Gastroesophageal sphincter (tissue), 4 donors: ENCODE results near the gene DGLUCY. TPM values are rescaled to one million over a fixed set of nuclear protein-coding genes. Genes with fewer than 3 reads are reported as not detected.
A peak's percentile ranks its signal among the peaks of the same experiment; 100 is the strongest.
"Not testable (repeated sequence)": the region's sequence is repeated elsewhere in the genome, so short reads cannot be mapped to it uniquely, and the experiment has no call there.

Experiments used
- ATAC-seq: fragments of 150-250 bp; one replicate; pipeline ENCODE4 v1.9.1; 2016; ENCODE audit warnings: mild to moderate bottlenecking, moderate library complexity
- H3K27ac ChIP-seq, 4 donors: fragments of 200-600 bp; sonication (generic) in 3 of 4; 1 replicate in 3 of 4; 2 replicates in 1 of 4; pipeline ENCODE4 v1.5.1; 2016 to 2019
- H3K27me3 ChIP-seq: fragments of 200-600 bp; sonication (generic); one replicate; pipeline ENCODE4 v1.5.1; 2019
- H3K36me3 ChIP-seq, 2 donors: fragments of 200-600 bp; sonication (generic); one replicate each; pipeline ENCODE4 v1.5.1; 2019; ENCODE audit warnings: control low read depth in 1 of 2
- H3K4me1 ChIP-seq, 3 donors: fragments of 200-600 bp; sonication (generic); 1 replicate in 2 of 3; 2 replicates in 1 of 3; pipeline ENCODE4 v1.5.1; 2016 to 2019; ENCODE audit warnings: control low read depth in 2 of 3
- H3K4me3 ChIP-seq, 2 donors: fragments of 200-600 bp; sonication (generic); one replicate each; pipeline ENCODE4 v1.5.1; 2019; ENCODE audit warnings: mild to moderate bottlenecking in 1 of 2, moderate library complexity in 1 of 2
- H3K9me3 ChIP-seq, 3 donors: fragments of 200-600 bp; sonication (generic); one replicate each; pipeline ENCODE4 v1.5.1; 2017 to 2019; ENCODE audit warnings: control low read depth in 2 of 3
- EP300 ChIP-seq: sonication (generic); formaldehyde crosslinking; IDR thresholded peaks from one replicate; pipeline ENCODE4 v1.6.1; 2017; ENCODE audit warnings: antibody characterized with exemption, mild to moderate bottlenecking
- POLR2A ChIP-seq, 2 donors: fragments of 450-650 bp; IDR thresholded peaks; one replicate each; pipeline ENCODE4 v1.6.1; 2017; ENCODE audit warnings: antibody characterized with exemption in 2 of 2, mild to moderate bottlenecking in 2 of 2, moderate library complexity in 1 of 2
- POLR2AphosphoS5 ChIP-seq: sonication (generic); formaldehyde crosslinking; IDR thresholded peaks from one replicate; pipeline ENCODE4 v1.6.1; 2017; ENCODE audit warnings: antibody characterized with exemption
- WGBS, 2 donors: methylation state at CpG; one replicate each; pipeline ENCODE4 v1.1.5; 2018; ENCODE audit warnings: low coverage in 1 of 2; 5-methylcytosine and 5-hydroxymethylcytosine counted together
- total RNA-seq, 4 donors: library from RNA; depleted of rRNA; stranded (reverse); fragments of >200 nt; gene quantifications; one replicate each; pipeline ENCODE4 v1.1.0, GENCODE V29; 2016
- TF ChIP-seq, protein P1 (sequence below), 4 experiments: fragments of 200-600 bp in 2 of 4; fragments of 450-650 bp in 2 of 4; sonication (generic) in 1 of 4; IDR thresholded peaks; one replicate each; pipeline ENCODE4 v1.5.1; 2017 to 2019; ENCODE audit warnings: antibody characterized with exemption in 4 of 4, mild to moderate bottlenecking in 2 of 4, moderate library complexity in 2 of 4

DGLUCY gene
- total RNA-seq, 4 donors from 2014 or later, result 52.8 to 118 (median 77.3) TPM

DNA sequence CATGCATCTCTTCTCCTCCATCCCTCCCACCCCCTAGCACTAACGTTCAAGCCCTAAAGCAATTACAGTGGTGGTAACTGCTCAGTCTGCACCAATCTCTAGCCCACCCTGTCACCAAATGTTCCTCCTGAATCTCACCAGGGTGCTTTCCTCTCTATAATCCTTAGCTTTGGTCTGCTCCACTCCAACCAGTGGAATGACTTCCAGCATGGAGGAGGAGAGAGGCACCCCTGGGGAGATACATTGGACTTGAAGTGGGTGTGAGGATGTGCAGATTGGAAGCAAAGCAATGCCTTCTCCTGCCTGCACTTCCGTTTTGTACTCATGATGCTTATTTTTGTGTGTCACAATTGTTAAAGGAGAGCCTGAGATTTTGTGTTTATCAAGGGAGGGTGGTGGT is 29.4 kb upstream of the DGLUCY start:
- Histone ChIP-seq H3K4me1 (peaks cover 0 to 18% (median 4%) of the 10 kb centered on the region in 3 donors), H3K36me3 (no peaks in the 10 kb centered on the region), H3K27me3 (no peaks in the 10 kb centered on the region), H3K9me3 (no peaks in the 10 kb centered on the region), H3K27ac (no peak overlapping the region), H3K4me3 (no peak overlapping the region)
- TF ChIP-seq, protein P1, sequence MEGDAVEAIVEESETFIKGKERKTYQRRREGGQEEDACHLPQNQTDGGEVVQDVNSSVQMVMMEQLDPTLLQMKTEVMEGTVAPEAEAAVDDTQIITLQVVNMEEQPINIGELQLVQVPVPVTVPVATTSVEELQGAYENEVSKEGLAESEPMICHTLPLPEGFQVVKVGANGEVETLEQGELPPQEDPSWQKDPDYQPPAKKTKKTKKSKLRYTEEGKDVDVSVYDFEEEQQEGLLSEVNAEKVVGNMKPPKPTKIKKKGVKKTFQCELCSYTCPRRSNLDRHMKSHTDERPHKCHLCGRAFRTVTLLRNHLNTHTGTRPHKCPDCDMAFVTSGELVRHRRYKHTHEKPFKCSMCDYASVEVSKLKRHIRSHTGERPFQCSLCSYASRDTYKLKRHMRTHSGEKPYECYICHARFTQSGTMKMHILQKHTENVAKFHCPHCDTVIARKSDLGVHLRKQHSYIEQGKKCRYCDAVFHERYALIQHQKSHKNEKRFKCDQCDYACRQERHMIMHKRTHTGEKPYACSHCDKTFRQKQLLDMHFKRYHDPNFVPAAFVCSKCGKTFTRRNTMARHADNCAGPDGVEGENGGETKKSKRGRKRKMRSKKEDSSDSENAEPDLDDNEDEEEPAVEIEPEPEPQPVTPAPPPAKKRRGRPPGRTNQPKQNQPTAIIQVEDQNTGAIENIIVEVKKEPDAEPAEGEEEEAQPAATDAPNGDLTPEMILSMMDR (IDR thresholded peaks at IDR 0.05), result no peak
- TF ChIP-seq POLR2A (IDR thresholded peaks at IDR 0.05) (no peak), POLR2AphosphoS5 (no peak), EP300 (no peak)
- ATAC-seq, result no peak
- 31 to 80% methylated on average over 2 of the region's 2 CpGs for WGBS, 2 donors

DNA sequence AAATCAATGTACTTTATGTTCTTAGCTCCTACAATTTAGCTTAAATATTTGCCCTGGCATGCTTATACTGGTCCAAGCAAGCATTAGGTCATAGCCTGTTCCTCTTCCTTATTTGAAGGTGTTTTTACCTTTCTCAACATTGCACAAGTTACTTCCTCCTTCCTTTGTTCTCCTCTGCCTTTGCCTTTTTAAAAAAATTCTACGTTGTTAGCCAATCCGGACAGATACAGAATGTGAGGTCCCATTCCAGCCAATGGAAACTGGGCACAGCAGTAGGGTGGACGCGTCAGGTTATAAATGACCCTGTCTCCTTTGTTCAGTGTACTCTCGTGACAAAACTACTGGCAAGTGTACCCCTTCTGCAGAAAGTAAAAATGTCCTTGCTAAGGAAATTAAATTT is 26.4 kb upstream of the DGLUCY start:
- H3K27me3 ChIP-seq, H3K4me3 ChIP-seq, H3K36me3 ChIP-seq, ATAC-seq, H3K9me3 ChIP-seq: not testable (repeated sequence)
- Histone ChIP-seq H3K27ac (peak overlapping the region in 3 of 4 donors; percentile 51 to 72 (median 66)), H3K4me1 (peaks cover 0 to 18% (median 4%) of the 10 kb centered on the region in 3 donors)
- 31 to 32% methylated on average over 4 to 5 of the region's 5 CpGs for WGBS, 2 donors

GRCh38 chr14:91088585-91089235 is 25.2 kb upstream of the DGLUCY start:
- TF ChIP-seq EP300, result no peak
- TF ChIP-seq POLR2A (IDR thresholded peaks at IDR 0.05), result no peak
- no peak for TF ChIP-seq POLR2AphosphoS5
- TF ChIP-seq, protein P1 (IDR thresholded peaks at IDR 0.05), result no peak
- H3K4me3 ChIP-seq, result no peak overlapping the region
- no peaks in the 10 kb centered on the region for H3K36me3 ChIP-seq
- peaks cover 0 to 18% (median 4%) of the 10 kb centered on the region in 3 donors for H3K4me1 ChIP-seq
- H3K27ac ChIP-seq, result peak overlapping the region in 2 of 4 donors; percentile 66 to 72
- no peaks in the 10 kb centered on the region for H3K9me3 ChIP-seq
- H3K27me3 ChIP-seq, result no peaks in the 10 kb centered on the region
- WGBS, 2 donors, result 92 to 100% methylated on average over 2 to 3 of the region's 5 CpGs
- ATAC-seq, result no peak

- Histone ChIP-seq H3K36me3 (no peaks in the 10 kb centered on the region), H3K4me3 (no peak overlapping the region), H3K9me3 (no peaks in the 10 kb centered on the region), H3K27me3 (no peaks in the 10 kb centered on the region), H3K4me1 (peaks cover 0 to 18% (median 4%) of the 10 kb centered on the region in 3 donors), H3K27ac (no peak overlapping the region)
- WGBS, 2 donors, result 89% methylated on average over 7 of the region's 7 CpGs; no CpG with 5 or more reads in 1 of the 2 donors
- ATAC-seq, result no peak
- TF ChIP-seq EP300 (no peak), POLR2AphosphoS5 (no peak), POLR2A (IDR thresholded peaks at IDR 0.05) (no peak)
- TF ChIP-seq, protein P1 (IDR thresholded peaks at IDR 0.05), result no peak
These were observed 23.8 kb upstream of the DGLUCY start for GRCh38 chr14:91089958-91090535.

GRCh38 chr14:91090743-91091142 is 23.1 kb upstream of the DGLUCY start:
- Histone ChIP-seq H3K4me1 (peaks cover 0 to 18% (median 4%) of the 10 kb centered on the region in 3 donors), H3K27ac (no peak overlapping the region), H3K27me3 (no peaks in the 10 kb centered on the region), H3K9me3 (no peaks in the 10 kb centered on the region), H3K36me3 (no peaks in the 10 kb centered on the region), H3K4me3 (no peak overlapping the region)
- 100% methylated on average over 1 of the region's 1 CpG for WGBS, 2 donors
- no peak for ATAC-seq
- TF ChIP-seq POLR2AphosphoS5, result no peak
- TF ChIP-seq, protein P1 (IDR thresholded peaks at IDR 0.05), result no peak
- no peak for TF ChIP-seq EP300
- no peak for TF ChIP-seq POLR2A (IDR thresholded peaks at IDR 0.05)
